Stimulated activated CD4-positive, alpha-beta T cell treated with anti-CD3 and anti-CD28 coated beads, Interleukin-4, amount 100 ng/mL, for 1 hour (primary cell): Measurements from ENCODE around the gene STAT3.
"Not testable (repeated sequence)": the region's sequence is repeated elsewhere in the genome, so short reads cannot be mapped to it uniquely, and the experiment has no call there.

Experiments used
- DNase-seq: peaks from one replicate; pipeline ENCODE4 v3.0.0-alpha.2; 2020

STAT3 gene

DNA sequence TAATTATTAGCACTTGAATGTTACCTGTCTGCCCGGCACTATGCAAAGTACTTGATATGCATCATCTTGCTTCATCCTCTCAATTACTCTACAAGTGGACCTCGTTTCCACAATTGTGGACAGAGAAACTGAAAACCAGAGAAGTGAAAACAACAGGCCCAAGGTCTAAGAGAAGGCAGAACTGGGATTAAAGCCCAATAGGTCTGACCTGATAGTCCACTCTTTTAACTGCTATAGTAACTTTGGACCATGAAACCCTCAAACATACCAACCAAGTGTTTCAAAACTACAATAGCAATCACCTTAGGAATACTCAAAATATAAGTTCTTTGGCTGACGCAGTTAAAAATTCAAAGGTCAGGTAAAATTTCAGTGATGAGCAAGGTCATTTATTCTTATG, 7.3 kb downstream of the STAT3 start:
- DNase-seq: no peak

DNA sequence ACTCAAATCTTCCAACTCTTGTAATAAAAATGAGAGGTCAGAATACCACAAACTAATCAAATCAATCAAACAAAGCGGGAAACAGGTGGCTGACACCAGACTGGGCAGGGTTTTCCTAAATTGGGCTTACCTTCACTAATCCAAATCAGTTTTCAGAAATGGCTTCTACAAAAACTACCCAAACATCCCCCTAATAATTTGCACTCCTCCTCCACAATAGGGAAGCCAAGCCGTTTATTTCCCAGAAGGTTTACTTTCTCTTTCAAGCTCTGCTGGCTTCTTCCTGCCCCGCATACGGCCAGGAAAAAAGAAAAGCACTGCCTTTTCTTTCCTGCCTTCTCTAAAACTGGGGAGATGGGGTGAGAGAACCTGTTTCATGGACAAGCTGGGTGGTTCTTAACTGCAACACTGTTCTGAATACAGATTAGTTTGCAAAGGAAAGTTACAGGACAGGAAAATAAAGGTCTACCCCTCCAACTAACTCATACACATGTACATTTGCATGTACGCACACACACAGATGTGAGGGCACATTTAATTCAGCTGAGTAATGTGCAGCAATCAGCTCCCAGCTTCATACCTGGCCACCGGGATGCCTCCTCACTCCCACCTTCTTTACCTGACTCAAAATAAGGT, 9.2 kb downstream of the STAT3 start:
- no peak for DNase-seq

- no peak for DNase-seq
These were observed 9.8 kb downstream of the STAT3 start for GRCh38 chr17:42378359-42378958.

- no peak for DNase-seq
These were observed 14.3 kb downstream of the STAT3 start for GRCh38 chr17:42373896-42374295.

DNA sequence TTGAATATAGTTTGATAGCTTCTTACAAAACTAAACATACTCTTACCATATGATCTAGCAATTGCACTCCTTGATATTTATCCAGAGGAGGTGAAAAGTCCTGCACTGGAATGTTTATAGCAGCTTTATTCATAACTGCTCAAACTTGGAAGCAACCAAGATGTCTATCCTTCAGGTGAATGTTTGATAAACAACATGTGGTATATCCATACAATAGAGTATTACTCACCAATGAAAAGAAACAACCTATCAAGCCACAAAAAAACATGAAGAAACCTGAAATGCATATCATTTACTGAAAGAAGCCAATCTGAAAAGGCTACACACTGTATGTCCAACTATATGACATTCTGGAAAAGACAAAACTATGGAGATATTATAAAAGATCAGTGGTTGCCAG, 16.1 kb downstream of the STAT3 start:
- no peak for DNase-seq

- not testable (repeated sequence) for DNase-seq
These were observed 19.3 kb downstream of the STAT3 start for GRCh38 chr17:42368797-42369561.

DNA sequence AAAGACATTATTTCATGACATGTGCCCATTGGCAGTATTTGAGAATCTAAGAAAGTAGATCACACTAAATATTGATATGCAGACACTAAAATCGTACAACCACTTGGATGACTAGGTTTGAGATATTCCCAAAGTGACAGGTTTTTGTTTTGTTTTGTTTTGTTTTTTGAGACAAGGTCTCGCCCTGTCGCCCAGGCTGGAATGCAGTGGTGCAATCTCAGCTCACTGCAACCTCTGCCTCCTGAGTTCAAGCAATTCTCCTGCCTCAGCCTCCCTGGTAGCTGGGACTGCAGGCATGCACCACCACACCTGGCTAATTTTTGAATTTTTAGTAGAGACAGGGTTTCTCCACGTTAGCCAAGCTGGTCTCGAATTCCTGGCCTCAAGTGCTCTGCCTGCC, 19.9 kb downstream of the STAT3 start:
- DNase-seq: not testable (repeated sequence)

GRCh38 chr17:42366176-42367023, 21.8 kb downstream of the STAT3 start:
- not testable (repeated sequence) for DNase-seq

DNA sequence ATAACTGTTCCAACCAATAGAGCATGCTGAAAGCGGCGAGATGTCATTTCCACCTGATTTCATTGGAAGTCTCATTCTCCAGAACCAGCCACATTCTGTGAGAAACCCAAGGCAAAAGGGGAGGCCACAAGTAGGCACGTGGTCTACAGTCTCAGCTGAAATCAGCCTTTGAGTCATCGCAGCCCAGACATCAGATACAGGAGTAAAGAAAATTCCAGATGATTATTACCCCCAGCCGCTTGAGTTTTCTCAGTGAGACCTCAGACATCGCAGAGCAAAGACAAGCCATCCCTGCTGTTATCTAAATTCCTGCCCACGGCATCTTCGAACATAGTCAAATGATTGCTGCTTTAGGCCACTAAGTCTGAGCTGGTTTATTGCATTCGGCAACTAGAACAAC, 23.1 kb downstream of the STAT3 start:
- DNase-seq: no peak

GRCh38 chr17:42363767-42364585, 24.3 kb downstream of the STAT3 start:
- DNase-seq: no peak

DNA sequence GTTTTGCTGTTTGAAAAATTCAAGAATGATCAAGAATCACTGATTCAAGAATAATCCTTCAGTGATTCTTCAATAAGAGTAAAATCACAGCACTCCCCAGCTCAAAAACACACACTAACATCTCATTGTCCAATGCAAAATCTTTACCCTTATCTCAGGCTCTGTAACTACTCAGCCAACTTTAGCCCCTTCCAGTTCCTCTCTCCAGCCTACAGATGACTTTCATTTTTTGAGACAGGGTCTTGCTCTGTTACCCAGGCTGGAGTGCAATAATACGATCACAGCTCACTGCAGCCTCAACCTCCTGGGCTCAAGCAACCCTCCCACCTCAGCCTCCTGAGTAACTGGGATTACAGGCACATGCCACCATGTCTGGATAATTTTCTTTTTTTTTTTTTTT, 25.0 kb downstream of the STAT3 start:
- DNase-seq: no peak

- DNase-seq: no peak
These were observed 25.8 kb downstream of the STAT3 start for GRCh38 chr17:42362245-42362961.

DNA sequence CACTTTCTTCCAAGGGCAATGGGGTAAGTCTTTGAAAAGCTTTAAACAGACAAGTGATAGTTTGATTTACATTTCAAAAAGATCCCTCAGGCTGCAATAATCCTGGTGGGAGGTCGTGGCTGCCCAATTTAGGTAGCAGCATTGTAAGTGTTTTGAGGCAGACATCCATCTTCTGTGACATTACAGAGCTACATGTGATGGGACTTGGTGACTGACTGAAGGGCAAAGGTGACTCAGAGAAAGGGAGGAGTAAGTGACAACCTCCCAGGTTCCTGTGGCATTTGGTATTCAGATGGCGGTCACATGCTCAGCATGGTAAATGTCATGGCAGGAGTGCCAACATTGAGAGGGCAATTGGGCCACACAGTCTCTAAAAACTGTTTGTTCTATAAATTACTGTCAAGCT, 26.5 kb downstream of the STAT3 start:
- DNase-seq: peak; percentile 19

DNA sequence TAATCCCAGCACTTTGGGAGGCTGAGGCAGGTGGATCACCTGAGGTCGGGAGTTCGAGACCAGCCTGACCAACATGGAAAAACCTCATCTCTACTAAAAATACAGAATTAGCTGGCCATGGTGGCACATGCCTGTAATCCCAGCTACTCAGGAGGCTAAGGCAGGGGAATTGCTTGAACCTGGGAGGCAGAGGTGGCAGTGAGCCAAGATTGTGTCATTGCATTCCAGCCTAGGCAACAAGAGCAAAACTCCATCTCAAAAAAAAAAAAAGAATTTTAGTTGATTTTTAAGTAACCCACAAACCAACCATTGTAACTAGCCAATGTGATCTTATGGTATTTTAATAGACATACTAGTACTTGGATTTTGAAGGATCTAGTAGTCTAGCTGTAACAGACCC, 27.9 kb downstream of the STAT3 start:
- not testable (repeated sequence) for DNase-seq

DNA sequence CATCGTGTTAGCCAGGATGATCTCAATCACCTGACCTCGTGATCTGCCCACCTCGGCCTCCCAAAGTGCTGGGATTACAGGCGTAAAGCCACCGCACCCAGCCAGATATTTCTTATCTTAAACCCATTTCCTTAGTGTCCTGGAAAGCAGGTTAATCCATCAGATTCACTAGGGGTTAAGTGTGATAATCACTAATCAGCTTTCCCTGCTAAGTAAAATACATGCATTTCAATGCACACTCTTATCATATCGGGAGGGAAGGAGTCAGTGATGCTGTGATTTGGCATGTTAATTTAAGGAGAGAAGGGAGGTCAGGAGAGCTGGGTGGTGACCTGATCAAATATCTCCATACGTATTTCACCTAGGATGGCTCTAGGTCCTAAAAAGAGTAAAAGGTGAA, 29.1 kb downstream of the STAT3 start:
- DNase-seq: no peak

DNA sequence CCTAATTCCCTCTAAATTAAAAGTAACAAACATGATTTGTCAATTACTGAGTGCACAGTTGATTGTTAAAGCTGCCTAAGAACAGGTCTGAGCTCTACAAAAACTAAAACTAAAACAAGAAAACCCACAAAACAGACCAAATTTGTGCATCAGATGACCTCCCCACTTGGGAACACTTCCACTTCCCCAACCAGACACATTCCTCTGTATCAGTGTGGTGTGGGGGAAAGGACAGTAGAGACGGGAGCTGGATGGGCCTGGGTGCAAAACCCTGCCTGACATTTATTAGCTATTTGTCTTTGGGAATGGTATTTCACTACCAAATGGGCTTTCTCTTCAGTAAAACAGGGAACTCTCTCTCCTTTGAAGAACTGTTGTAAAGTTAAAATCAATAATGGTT, 29.8 kb downstream of the STAT3 start:
- DNase-seq: no peak

- DNase-seq: no peak
These were observed 33.0 kb downstream of the STAT3 start for GRCh38 chr17:42354956-42355843.

DNA sequence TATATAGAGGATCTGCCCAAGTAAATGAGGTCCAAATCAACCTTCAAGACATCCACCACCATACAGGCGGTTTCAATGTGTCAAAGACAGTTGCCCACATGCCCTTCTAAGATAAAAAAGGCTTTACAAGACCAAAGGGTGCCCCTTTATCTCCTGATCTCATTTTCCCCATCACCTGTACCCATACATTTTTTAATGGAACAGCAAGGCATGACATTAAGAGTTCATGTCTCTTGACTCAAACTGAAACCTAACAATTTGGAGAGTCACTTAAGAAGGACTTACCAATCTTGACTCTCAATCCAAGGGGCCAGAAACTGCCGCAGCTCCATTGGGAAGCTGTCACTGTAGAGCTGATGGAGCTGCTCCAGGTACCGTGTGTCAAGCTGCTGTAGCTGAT, 40.1 kb downstream of the STAT3 start:
- no peak for DNase-seq

DNA sequence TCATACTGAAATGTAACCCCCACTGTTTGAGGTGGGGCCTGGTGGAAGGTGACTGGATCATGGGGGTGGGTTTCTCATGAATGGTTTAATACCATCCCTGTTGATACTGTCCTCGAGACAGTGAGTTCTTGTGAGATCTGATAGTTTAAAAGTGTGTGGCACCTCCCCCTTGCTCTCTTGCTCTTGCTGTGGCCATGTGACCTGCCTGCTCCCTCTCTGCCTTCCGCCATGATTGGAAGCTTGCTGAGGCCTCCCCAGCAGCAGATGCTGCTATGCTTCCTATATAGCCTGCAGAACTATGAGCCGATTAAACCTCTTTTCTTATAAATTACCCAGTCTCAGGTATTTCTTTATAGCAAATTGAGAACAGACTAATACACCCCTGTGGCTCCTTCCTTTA, 40.6 kb downstream of the STAT3 start:
- DNase-seq: no peak

DNA sequence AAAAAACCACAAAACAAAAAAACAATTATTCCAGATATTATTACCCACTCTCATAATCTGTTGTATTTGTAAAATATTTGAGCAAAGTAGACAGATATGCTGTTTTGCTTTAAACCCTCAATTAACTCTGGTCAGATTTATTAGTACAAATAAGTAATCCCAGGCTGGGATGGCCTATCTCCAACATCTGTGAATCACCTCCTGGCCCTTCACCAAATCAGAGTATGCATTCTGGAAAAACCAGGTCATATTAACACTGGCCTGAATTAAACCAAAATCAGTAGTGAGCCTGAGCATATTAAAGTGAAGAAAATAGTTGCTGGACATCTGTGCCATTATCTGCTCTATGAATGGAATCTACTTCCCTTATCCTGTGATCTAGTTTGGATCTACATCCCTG, 41.0 kb downstream of the STAT3 start:
- no peak for DNase-seq

DNA sequence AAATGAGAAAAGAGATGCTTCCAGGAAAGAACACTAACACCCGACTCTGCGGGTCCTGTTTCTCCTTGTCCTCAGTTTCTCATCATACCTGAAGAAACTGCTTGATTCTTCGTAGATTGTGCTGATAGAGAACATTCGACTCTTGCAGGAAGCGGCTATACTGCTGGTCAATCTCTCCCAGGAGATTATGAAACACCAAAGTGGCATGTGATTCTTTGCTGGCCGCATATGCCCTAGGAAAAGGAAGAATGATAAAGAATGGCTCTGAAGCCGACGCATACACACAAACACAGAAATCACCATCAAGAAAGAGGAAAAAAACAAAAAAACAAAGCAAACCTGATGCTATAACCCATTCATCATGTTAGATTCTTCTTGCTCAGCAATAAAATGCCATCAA, 41.8 kb downstream of the STAT3 start:
- no peak for DNase-seq
